ENCODE data around the gene PDE6B. TPM values are rescaled to one million over a fixed set of nuclear protein-coding genes. Genes with fewer than 3 reads are reported as not detected.
"Not testable (repeated sequence)": the region's sequence is repeated elsewhere in the genome, so short reads cannot be mapped to it uniquely, and the experiment has no call there.

PDE6B gene
- total RNA-seq, 1 donor from 2014 or later, result 15.1 TPM

DNA sequence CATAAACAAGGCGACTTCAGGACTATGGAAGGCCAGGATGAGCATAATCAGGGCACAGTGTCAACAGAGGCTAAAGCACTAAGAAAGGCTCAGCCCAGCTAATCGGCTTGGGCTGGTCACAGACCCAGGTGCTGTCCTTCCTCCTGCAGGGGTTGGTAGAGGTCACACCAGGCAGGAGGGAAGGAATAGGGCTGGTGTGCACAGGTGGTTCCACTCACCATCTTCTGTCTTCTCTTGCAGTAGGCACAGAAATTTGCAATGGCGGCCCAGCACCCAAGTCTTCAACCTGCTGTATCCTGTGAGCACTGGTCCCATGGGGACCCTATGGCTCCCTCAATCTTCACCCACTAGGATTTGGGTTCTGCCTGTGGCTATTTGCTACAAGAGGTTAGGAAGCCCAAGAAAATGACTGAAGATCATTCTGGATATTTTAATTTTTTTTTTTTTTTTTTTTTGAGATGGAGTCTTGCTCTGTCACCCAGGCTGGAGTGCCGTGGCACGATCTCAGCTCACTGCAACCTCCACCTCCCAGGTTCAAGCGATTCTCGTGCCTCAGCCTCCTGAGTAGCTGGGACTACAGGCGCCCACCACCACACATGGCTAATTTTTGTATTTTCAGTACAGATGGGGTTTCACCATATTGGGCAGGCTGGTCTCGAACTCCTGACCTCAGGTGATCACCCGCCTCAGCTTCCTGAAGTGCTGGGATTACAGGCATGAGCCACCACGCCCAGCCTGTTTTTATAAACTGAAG is 44.6 kb downstream of the PDE6B start:
- not testable (repeated sequence) for DNase-seq (ENCODE audit: low spot score)

DNA sequence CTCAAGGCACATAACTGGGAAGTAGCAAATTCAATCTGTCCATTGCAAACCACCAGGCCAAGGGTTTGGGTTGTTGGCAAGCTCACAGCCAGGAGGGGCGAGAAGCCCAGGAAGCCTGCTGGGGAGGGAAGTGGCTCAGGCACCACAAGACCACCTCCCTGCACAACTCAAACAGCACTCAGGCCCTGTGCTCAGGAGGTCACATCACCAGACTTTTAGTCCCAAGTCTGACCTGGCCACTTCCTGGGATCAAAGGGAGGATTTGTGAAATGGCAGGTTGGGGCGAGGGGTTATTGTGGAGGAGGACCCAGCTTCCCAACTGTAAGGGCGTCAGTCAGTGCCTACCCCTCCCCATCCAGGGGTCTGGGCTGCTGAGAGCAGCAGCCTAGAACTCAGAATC is 46.4 kb downstream of the PDE6B start:
- no peak for DNase-seq (ENCODE audit: low spot score)

GRCh38 chr4:673349-674091 is 48.1 kb downstream of the PDE6B start:
- peak; percentile 62 for DNase-seq (ENCODE audit: low spot score)

DNA sequence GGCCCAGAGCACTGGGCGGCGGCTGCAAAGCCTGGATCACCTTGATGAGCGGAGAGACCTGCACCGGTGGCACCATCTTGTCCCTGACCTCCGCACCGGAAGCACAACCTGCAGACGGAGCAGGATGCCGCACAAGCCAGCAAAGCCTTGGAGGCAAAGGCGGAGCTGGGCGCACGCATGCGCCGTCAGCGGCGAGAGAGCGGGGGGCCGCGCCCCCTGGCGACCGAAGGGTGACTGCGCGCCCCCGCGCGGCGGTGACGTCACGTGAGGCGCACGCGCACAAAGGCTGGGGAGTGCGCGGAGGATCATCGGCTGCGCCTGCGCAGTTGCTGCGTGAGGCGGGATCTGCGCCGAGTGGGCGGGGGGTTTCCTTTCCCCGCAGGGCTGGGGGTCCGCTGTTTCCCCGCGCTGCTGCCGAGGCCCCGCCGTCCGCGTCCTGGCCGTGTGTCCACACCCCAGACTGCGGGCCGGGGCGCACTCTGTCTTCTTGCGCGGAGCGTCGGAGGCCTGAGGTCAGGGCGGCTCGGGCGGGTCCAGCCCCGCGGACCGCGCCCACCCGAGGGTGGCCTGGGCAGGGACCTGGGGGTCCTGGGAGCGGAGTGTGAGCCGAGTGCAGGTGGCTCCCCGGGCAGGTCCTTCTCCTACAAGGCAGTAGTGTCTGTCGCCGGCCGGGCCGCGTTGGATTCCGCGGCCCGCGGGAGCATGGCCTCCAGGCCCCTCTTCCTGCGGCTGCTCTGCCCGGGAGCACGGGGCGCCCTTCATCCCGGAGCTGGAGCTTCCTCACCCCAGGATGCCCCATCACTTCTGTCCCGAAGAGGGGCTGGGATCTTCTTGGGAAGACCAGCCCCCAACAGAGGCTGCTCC is 49.0 kb downstream of the PDE6B start, which contains the start of the genes ATP5ME and MYL5:
TSS of gene ATP5ME (minus strand) at position 105 of the 864 bp plus-strand sequence. CDS start at position 76, 29 bp downstream.
TSS of gene MYL5 (plus strand) at position 371 of the 864 bp plus-strand sequence. CDS start 3,485 bp downstream, outside the sequence.
- DNase-seq (ENCODE audit: low spot score), result peak; percentile 97

- DNase-seq (ENCODE audit: low spot score), result peak; percentile 51
These were observed 49.9 kb downstream of the PDE6B start for GRCh38 chr4:675036-675882.

- DNase-seq (ENCODE audit: low spot score), result no peak
These were observed 50.9 kb downstream of the PDE6B start for GRCh38 chr4:675980-676870.

- DNase-seq (ENCODE audit: low spot score), result no peak
These were observed 51.5 kb downstream of the PDE6B start for GRCh38 chr4:676871-677235.

- peak; percentile 78 for DNase-seq (ENCODE audit: low spot score)
These were observed 52.3 kb downstream of the PDE6B start for GRCh38 chr4:677431-678293.

- peak; percentile 44 for DNase-seq (ENCODE audit: low spot score)
These were observed 53.1 kb downstream of the PDE6B start for GRCh38 chr4:678331-679103.

DNA sequence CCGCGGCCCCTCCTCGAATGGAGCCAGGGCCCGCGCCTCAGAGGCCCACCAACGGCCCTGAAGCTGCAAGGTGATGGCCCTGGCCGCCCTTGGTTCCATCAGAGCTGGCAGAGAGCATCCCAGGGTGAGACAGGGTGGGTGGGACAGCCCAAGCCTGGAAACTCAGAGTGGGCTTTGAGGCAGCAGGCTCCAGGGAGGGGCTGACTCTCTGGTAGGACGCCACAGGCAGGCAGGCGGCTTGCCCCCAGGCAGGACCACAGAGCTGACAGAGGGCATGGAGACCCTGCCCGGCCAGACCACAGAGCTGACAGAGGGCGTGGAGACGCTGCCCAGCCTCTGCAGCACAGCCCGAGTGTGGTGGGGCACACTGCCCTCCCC is 53.7 kb downstream of the PDE6B start:
- peak; percentile 46 for DNase-seq (ENCODE audit: low spot score)

GRCh38 chr4:679629-680028 is 54.3 kb downstream of the PDE6B start:
- DNase-seq (ENCODE audit: low spot score), result no peak

GRCh38 chr4:680091-680490 is 54.7 kb downstream of the PDE6B start:
- DNase-seq (ENCODE audit: low spot score), result peak; percentile 45

GRCh38 chr4:680551-680927 is 55.2 kb downstream of the PDE6B start:
- peak; percentile 68 for DNase-seq (ENCODE audit: low spot score)

GRCh38 chr4:680928-681645 is 55.7 kb downstream of the PDE6B start:
- peak; percentile 74 for DNase-seq (ENCODE audit: low spot score)

- DNase-seq (ENCODE audit: low spot score), result peak; percentile 70
These were observed 56.5 kb downstream of the PDE6B start for GRCh38 chr4:681736-682451.

DNA sequence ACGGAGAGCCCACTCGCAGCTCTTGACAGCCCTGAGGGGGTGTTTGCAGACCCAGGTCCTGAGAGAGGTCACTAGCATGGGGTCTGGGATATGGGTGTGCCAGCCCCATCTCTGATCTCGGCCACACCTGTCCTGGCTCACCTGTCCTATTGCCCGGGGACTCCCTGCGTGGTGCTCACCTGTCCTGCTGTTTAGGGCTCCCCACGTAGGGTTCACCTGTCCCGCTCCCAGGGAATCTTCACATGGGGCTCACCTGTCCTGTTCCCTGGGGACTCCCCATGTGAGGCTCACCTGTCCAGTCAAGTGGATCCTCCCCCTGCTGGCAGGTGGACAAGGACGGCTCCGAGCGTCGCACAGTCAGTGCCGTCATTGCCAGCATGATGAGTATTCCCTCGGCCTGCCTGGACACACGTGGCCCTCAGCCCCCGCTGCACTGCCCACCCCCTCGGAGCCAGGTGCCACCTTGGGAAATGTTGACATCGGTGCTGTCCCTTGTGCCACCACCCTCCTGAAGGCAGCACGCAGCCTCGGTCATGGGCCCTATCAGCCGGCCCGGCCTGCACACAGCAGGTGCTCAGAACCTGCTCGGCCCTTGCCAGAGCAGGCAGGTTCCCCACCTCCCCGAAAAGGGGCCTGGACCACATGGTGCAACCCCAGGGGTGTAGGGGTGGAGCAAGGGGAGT is 57.3 kb downstream of the PDE6B start:
- DNase-seq (ENCODE audit: low spot score), result peak; percentile 49

All from ureter (tissue), 1 donor.